IMR-90 (cell line): ENCODE data around the gene BMERB1.

Experiments used
- BHLHE40 ChIP-seq: fragments of 150-350 bp; IDR thresholded peaks from 2 replicates; pipeline ENCODE4 v1.6.1; 2016; ENCODE audit warnings: mild to moderate bottlenecking, low read depth, low read length
- CHD1 ChIP-seq: IDR thresholded peaks from 2 replicates; pipeline ENCODE4 v1.6.1; 2012; ENCODE audit warnings: low read depth, low read length, improper control_type of control experiment
- CTCF ChIP-seq: conservative IDR thresholded peaks from 2 replicates; pipeline ENCODE4 v1.5.1; 2012; ENCODE audit warnings: mild to moderate bottlenecking, low read depth, low read length, improper control_type of control experiment
- POLR2A ChIP-seq: IDR thresholded peaks from 2 replicates; pipeline ENCODE4 v1.6.1; 2012; ENCODE audit warnings: mild to moderate bottlenecking, low read depth, low read length

- TF ChIP-seq CTCF (no peak), POLR2A (no peak), CHD1 (no peak), BHLHE40 (no peak)
Measured at GRCh38 chr16:15597135-15597534, 162.7 kb downstream of the BMERB1 start.
